Measurements from ENCODE around the gene BICD1. TPM values are rescaled to one million over a fixed set of nuclear protein-coding genes. Genes with fewer than 3 reads are reported as not detected.
"Not testable (repeated sequence)": the region's sequence is repeated elsewhere in the genome, so short reads cannot be mapped to it uniquely, and the experiment has no call there.

Gene BICD1
- polyA plus RNA-seq, 1 donor: 8.2 TPM

GRCh38 chr12:32196250-32197198 lies 89.9 kb downstream of the BICD1 start:
- DNase-seq: no peak

DNA sequence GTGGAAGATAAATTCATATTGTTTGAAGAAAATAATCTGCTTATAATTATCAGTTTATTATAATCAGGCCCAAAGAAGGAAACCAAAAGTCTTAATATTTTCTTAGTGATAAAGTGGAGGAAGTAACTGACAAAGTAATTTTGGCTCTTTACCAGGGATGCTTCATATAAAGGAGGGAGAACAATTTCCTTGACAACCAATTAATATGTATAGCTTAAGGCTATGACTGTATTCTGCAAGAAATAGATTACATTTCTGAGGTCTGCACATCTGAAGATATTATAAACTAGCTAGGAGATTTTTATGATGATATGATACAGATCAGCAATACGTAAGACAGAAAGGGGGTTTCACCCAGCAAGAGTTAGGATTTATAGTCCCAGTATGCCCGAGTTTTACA lies 90.8 kb downstream of the BICD1 start:
- no peak for DNase-seq

DNA sequence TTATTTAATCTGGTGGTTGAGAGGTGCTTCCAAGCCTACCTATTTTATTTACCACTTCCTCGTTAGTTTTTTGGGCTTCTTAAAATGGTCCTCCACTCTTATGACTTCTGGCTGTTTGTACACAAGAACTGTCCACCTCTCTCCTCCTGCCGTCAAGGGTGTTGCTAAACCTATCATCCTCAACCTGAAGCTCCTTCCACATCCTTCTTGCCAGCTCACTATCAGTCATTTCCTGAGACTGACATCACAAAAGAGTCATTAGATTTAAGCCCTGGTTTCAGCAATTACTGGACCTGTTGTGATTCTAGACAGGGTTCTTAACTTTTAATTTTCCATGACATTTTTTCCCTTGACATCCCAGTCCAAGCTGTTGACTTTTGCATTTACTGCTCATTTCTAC lies 91.9 kb downstream of the BICD1 start:
- DNase-seq: no peak

DNA sequence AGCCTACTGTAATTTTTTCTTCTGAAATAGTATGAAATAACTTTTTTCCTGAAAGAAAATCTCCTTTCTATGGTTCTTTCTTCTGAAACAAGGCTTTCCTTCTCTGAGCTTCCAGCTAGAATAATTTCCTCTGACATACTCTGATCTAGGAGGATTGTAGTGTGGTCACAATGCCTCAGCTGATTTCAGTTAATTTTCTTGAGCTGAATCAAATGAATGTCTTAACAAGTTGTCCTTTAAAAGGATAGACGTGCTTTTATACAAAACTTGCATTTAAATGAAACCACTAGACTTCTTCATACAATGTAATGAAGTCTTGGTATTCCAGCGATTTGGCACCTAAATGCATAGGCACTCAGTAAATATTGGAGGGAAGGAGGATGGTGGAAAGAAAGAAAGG lies 94.4 kb downstream of the BICD1 start:
- DNase-seq: no peak

- peak; percentile 16 for DNase-seq
Measured at GRCh38 chr12:32201976-32202375, 95.3 kb downstream of the BICD1 start.

DNA sequence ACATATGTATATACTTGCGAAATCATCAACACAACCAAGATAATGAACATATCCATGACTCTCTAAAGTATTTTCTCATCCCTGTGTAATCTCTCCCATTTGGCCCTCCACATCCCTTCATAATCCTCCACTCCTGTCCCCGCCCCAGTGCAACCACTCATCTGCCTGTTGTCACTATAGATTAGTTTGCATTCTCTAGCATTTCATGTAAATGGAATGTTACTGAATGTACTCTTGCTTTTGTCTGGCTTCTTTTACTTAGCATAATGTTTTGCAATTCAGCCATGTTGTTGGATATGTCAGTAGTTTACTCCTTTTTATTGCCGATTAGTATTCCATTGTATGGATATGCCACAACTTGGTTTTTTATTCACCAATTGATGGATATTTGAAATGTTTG lies 99.1 kb downstream of the BICD1 start:
- DNase-seq: no peak

GRCh38 chr12:32208355-32208754 lies 101.7 kb downstream of the BICD1 start:
- DNase-seq: no peak

DNA sequence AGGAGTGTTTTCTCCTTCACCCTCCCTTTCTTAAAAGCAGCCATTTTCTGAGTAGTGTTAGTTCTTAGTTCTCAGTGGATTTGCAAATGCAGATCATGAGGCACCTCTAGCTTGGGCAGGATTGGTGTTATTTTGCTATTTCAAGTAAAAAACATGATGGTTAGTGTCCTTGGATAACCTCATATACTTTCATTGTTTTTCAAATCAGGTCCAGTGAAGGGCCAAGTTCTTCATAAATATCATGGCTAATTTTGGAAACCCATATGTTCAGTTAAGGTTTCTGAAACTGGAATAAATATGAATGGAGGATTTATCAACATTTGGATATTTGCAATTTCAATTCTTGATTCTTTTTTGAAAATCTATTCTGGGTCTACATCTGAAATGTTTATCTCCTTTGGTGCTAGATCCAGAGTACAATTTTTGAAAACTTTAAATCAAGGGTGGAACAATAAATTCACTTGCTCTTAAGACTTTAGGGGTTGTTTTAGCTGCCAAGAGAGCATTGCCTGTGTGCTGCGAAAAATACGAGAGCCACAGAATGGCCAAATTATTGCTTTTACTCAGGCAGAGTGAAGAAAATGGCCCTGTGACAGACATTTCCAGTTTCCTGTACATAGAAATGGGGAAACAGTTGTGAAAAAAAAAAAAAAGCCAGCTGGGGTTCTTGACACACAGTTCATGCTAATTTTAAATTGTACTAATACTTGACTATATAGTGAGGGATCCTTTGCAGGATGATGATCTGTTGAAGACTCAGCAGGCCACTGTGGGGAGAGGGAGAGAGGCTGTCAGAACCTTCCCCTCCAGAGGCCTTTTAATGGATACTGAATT lies 104.6 kb downstream of the BICD1 start:
- DNase-seq: no peak

GRCh38 chr12:32211900-32212156 lies 105.2 kb downstream of the BICD1 start:
- DNase-seq: no peak

DNA sequence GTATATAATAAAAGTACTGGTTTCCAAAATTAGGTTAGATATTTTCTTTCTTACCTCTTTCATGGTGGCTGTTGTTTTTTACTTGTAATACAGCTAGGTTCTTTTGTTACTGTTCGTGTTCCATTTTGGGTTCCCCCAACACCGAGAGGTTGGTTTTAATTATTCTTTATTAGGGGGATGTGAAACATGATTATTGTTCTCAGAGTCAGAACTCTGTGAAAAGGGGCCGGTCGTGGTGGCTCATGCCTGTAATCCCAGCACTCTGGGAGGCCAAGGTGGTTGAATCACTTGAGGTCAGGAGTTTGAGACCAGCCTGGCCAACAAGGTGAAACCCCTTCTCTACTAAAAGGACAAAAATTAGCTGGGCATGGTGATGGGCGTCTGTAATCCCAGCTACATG lies 108.1 kb downstream of the BICD1 start:
- no peak for DNase-seq

- no peak for DNase-seq
Measured at GRCh38 chr12:32217354-32218310, 111.0 kb downstream of the BICD1 start.

- no peak for DNase-seq
Measured at GRCh38 chr12:32223941-32224340, 117.3 kb downstream of the BICD1 start.

GRCh38 chr12:32226768-32227167 lies 120.1 kb downstream of the BICD1 start:
- no peak for DNase-seq

- no peak for DNase-seq
Measured at GRCh38 chr12:32229971-32230612, 123.4 kb downstream of the BICD1 start.

- no peak for DNase-seq
Measured at GRCh38 chr12:32230613-32230993, 124.0 kb downstream of the BICD1 start.

DNA sequence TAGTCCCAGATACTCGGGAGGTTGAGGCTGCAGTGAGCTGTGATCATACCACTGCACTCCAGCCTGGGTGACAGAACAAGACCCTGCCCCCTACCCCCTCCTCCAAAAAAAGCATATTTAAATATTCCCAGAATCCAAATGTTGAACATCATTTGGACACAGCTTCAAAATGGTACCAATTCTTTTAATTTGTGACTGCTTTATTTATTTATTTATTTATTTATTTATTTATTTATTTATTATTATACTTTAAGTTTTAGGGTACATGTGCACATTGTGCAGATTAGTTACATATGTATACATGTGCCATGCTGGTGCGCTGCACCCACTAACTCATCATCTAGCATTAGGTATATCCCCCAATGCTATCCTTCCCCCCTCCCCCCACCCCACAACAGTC lies 124.7 kb downstream of the BICD1 start:
- not testable (repeated sequence) for DNase-seq

DNA sequence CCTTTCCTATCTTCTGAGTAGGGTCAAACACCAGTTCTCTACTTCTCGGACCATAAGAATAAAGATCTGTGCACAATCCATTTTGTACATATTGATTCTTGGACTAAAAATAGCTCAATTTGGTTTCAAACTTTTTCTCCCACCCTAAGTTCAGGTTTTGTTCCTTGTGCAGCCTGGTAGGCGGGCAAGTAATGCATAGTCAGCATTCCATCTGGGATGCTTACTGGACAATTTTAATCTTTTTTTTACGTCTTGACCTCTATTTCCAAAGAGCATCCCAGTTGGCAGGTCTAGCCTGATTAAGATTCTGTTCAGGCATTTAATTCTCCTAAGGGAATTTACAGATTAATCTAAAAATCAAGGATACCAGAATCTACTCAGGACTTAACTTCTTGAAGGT lies 126.9 kb downstream of the BICD1 start:
- DNase-seq: no peak

DNA sequence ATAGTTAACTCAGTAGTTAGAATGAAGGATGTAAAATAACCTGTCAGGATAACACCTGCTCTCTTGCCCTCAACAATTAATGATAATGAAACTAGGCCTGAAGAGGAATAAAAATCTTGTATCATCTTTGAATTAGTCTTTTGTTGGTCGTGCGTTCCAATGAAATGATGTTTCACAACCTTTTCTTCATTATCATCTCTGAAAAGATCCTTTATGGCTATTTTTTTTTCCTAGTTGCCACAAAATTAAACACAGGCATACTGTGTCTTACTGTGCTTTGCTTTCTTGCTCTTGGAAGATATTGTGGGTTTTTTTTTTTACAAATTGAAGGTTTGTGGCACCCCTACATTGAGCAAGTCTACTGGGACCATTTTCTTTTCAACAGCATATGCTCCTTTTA lies 128.6 kb downstream of the BICD1 start:
- DNase-seq: no peak

- no peak for DNase-seq
Measured at GRCh38 chr12:32240162-32240561, 133.5 kb downstream of the BICD1 start.

- DNase-seq: no peak
Measured at GRCh38 chr12:32240831-32241230, 134.2 kb downstream of the BICD1 start.

DNA sequence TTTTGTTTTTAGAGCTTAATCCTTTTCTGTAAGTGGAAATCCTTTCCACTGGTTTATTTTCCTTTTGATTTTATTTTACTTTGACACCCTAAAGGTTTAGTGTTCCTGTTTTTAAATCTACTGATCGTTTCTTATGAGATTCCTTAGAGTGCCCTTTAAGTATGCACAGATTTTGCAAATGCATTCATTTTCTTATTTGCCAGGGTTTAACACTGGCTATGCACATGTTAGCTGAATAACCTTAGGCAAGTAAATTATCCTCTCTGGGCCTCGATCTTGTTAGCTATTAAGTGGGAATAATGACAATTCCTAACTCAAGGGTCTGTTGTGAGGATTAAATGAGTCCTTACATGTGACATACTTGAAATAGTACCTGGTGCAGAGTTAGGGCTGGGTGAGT lies 136.0 kb downstream of the BICD1 start:
- DNase-seq: no peak

DNA sequence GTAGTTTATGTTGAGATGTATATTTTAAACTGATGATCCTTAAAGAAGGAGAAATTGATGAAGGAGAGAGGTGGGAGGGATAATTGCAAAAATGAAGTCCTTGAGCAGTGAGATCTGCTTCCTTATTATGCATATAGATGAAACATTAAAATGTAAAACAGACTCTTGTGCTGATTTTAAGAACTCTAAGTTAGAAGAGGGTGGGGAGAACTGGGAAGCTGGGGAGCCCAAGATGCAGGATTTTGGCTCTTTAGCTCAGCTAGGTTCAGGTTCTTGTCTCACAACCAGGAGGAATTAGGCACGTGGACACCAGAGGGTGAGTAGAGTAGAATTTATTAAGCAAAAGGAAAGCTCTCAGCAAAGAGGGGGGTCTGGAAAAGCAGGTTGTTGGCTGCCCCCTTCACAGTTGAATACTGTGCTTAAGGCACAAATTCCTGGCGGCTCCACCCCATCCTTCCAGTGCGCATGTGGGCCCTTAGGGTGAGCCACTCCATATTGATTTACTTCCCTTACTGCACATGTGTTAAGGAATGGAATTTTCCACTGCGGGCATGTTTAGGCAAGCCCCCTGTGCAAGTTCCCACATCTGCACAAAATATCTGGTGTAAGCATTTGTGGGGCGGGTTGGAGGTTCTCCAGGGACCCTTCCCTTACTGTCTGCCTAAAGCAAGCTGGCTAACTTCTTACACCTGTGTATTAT lies 141.9 kb downstream of the BICD1 start:
- DNase-seq: no peak
